AG10803 (cell line): ENCODE data around the gene ZNF556.
A peak's percentile ranks its signal among the peaks of the same experiment; 100 is the strongest.

Source experiments
- DNase-seq: peaks from one replicate; pipeline ENCODE4 v3.0.0; 2010; ENCODE audit warnings: low read depth
- H3K4me3 ChIP-seq: 2 replicates; pipeline ENCODE4 v1.5.1; 2011; ENCODE audit warnings: mild to moderate bottlenecking, low read length, control low read depth
- TF ChIP-seq, protein P1 (sequence below): conservative IDR thresholded peaks from 2 replicates; pipeline ENCODE4 v1.5.1; 2011; ENCODE audit warnings: mild to moderate bottlenecking, low read length, control low read depth, inconsistent platforms

Gene ZNF556

DNA sequence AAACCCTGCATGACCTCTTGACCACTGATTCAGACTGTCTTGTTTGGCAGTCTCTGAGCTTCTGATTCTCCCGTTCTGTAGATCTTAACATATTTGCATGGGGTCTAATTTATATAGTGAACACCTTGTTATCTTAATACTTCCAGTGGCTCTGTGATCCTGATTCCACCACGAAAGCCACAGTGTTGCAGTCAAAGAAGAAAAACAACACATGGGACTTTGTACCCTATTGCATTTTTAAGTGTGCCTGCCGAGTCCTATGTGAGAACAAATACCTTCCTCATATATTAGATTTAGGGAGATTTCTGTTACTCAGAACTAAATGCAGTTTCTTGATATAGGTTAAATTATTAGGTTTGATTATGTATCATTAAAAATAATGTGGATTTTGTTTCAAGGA, 12.3 kb upstream of the ZNF556 start:
- TF ChIP-seq, protein P1, sequence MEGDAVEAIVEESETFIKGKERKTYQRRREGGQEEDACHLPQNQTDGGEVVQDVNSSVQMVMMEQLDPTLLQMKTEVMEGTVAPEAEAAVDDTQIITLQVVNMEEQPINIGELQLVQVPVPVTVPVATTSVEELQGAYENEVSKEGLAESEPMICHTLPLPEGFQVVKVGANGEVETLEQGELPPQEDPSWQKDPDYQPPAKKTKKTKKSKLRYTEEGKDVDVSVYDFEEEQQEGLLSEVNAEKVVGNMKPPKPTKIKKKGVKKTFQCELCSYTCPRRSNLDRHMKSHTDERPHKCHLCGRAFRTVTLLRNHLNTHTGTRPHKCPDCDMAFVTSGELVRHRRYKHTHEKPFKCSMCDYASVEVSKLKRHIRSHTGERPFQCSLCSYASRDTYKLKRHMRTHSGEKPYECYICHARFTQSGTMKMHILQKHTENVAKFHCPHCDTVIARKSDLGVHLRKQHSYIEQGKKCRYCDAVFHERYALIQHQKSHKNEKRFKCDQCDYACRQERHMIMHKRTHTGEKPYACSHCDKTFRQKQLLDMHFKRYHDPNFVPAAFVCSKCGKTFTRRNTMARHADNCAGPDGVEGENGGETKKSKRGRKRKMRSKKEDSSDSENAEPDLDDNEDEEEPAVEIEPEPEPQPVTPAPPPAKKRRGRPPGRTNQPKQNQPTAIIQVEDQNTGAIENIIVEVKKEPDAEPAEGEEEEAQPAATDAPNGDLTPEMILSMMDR: no peak
- DNase-seq: no peak
- no peak overlapping the region for H3K4me3 ChIP-seq

DNA sequence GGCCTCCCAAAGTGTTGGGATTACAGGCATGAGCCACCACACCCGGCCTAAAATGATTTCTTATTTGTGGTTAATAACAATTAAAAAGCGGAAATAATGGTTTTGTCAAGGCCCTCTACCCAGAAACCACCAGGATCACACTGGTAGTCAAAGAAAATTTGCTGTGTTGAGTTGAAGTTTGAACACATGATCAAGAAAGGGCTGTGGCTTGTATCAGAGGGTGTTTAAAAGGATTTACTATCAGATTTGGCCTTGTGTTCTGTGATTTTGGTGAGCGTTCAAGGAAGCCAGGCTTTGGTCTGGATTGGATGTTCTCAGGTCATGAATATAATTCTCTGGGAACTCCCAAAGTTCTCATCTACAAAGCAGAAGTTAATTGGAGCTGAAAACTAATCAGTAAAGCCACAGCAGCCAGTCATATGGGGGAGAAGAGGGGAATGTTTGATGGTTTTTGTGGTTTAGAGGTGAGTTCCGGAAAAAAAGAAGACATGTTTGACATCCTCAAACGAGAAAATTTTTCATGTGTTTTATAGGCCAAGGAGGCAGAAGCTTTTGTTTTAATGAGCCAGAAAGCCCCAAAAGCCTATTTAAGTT, 10.6 kb upstream of the ZNF556 start:
- no peak overlapping the region for H3K4me3 ChIP-seq
- no peak for DNase-seq
- TF ChIP-seq, protein P1: no peak

DNA sequence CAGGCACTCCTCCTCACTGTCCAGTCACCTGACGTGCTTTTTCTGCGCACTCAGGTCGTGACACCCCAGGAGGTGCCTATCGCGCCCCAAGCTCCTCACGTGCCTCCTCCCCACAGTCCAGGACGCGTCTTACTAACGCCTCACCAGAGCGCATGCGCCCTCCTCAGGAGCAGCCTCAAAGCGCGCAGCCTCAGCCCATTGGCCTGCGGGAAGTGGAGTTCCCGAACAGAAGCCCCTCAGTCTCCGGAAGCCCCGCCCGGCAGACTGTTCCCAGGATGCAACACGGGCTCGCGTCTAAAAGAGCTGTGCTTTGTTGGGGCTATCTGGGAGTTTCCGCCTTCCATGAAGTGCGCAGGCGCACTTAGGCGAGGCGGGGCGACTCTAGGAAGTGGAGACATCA, 8.3 kb upstream of the ZNF556 start:
- TF ChIP-seq, protein P1: no peak
- DNase-seq: no peak
- no peak overlapping the region for H3K4me3 ChIP-seq

DNA sequence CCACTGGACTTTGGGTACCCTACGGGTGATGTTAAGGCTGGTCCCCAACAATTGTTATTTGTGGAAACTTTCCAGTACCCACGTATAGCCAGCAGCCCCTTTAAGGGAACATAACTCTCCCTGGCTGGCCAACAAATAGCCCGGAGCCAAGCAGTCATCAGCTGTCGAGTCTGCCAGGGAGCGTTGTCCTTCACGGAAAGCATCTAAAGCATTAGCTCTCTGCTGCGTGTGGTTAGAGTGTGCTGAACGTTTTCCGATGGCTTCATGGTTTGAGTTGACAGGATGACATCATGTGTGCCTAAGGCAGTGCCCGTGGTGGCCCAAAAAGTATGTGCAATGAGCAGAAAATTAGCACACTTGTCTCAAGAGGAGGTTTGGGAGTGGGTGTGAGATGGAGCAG, 3.3 kb upstream of the ZNF556 start:
- no peak for DNase-seq
- H3K4me3 ChIP-seq: no peak overlapping the region
- TF ChIP-seq, protein P1: no peak

DNA sequence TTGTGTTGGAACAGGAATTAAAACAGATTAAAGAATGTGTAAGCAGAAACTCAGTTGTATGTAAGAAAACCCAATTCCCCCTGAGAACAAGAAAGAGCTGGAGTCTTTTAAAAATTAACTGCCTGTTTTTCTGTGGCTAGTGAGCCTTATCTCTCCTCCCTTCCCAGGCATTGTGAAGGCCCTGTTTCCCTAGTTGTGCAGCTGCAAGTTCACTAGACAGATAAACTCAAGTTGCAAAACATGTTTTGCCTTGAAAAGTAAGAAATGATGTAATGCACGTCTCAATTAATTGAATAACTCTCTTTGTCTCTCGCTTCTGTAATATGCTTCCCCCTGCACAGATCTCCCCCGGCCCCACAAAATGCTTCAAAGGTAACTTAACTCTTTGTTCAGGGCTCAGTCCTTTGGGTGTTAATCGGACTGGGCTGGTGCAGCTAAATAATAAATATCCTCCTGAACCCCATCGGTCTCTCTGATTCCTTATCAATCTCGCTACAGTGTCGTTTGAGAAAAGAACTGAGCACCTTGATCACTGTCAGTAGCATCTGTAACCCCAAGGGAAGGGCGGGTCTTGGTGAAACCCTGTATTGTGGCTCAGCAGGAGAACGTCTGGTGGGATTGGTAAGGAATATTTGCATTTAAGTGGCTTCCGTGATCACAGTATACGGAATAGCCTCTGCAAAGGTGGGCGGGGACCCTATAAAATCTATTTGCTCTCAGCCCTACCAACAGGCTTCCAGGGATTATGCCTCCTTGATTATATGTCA, 1.6 kb upstream of the ZNF556 start:
- H3K4me3 ChIP-seq: no peak overlapping the region
- no peak for DNase-seq
- TF ChIP-seq, protein P1: no peak

DNA sequence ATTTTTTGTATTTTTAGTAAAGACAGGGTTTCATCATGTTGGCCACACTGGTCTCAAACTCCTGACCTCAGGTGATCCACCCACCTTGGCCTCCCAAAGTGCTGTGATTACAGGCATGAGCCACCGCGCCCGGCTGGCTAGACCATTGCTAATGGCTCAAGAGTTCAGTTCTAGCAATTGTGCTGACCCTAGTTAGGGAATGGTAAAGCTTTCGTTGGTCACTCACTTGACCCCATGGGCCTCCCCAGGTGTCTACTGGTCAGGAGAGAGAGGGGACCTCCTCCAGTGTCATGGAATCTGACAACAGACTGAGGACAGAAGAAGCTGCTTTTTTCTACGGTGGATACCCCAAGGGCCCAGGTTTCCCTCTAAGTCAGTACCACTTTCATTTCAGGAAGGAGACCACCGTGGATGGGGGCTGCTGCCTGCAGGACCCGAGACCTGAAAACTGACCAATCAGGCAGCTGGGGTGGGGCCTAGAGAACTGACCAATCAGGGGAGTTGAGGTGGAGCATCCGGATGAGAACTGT, 575 bp upstream of the ZNF556 start:
- TF ChIP-seq, protein P1: no peak
- no peak for DNase-seq
- peak overlapping the region; percentile 17; the same call in 1 of the 2 replicates for H3K4me3 ChIP-seq

DNA sequence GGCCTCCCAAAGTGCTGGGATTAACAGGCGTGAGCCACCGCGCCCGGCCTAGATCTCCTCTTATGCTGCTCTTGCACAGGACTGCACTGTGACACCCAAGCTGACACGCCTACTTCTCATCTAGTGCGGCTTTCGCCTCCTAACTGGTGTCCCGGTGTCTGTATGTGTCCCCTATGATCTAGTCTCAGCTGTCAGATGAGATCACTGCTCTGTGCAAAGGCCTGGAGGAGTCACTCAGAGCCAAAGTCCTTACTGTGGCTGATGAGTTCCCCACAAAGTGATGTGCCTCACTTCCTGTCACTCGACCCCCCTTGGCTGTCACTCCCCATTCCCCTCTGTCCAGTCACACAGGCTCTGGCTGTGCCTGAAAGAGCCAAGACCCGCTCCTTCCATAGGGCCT, 2.5 kb downstream of the ZNF556 start:
- no peak overlapping the region for H3K4me3 ChIP-seq
- TF ChIP-seq, protein P1: no peak
- DNase-seq: no peak
